Measurements from ENCODE around the gene EHF. TPM values are rescaled to one million over a fixed set of nuclear protein-coding genes. Genes with fewer than 3 reads are reported as not detected.

The EHF gene
- total RNA-seq, 1 experiment from 2014 or later: 37.0 TPM

- Histone ChIP-seq H2AFZ (ENCODE audit: low read length) (no peak overlapping the region), H3K27ac (ENCODE audit: low read length) (peak overlapping the region; percentile 99), H3K36me3 (ENCODE audit: low read depth, low read length) (peaks cover 38% of the 10 kb centered on the region), H3K9me2 (replicated peaks; ENCODE audit: low read length) (no peaks in the 10 kb centered on the region), H3K4me1 (ENCODE audit: insufficient read depth, low read length) (peaks cover 51% of the 10 kb centered on the region), H3K9ac (ENCODE audit: low read length) (no peak overlapping the region), H3K79me2 (ENCODE audit: low read length) (no peaks in the 10 kb centered on the region), H4K20me1 (ENCODE audit: low read length) (no peaks in the 10 kb centered on the region), H3K4me2 (ENCODE audit: low read length) (peak overlapping the region; percentile 61; the same call in 1 of the 2 replicates), H3F3A (ENCODE audit: low read length, unreplicated experiment) (peaks cover 22% of the 10 kb centered on the region), H3K9me3 (ENCODE audit: low read length) (no peaks in the 10 kb centered on the region), H3K27me3 (ENCODE audit: low read length) (no peaks in the 10 kb centered on the region), H3K4me3 (ENCODE audit: low read length) (no peak overlapping the region)
- DNase-seq (peak; percentile 21), ATAC-seq (no peak)
- ChIA-PET POLR2A (ENCODE audit: unreplicated experiment) (interaction anchor here (0.6 kb wide), 1 partner anchor 66 kb away, joined by 5 read pairs; no protein-coding TSS in a partner anchor), CTCF (no interaction called here)
- intact Hi-C loops (cut with micrococcal nuclease): loop anchor here (5.0 kb wide), 1 partner anchor 156 kb away; no protein-coding TSS in a partner anchor
- BruUV-seq (replicated peaks): no TSS peak
- TF ChIP-seq EZH2phosphoT487 (IDR thresholded peaks at IDR 0.05; ENCODE audit: borderline replicate concordance, low read length) (no peak), CTCF (conservative IDR thresholded peaks at IDR 0.05; ENCODE audit: low read depth, low read length) (no peak), EZH2 (IDR thresholded peaks at IDR 0.05; ENCODE audit: low read length, unreplicated experiment) (no peak)
These were observed 30.7 kb downstream of the EHF start for GRCh38 chr11:34651551-34651950.

GRCh38 chr11:34652191-34652973 is 31.5 kb downstream of the EHF start:
- ChIA-PET CTCF (interaction anchor here (0.6 to 0.7 kb wide), 2 partner anchors 16 to 105 kb away, joined by 3 to 5 read pairs; no protein-coding TSS in a partner anchor), POLR2A (ENCODE audit: unreplicated experiment) (interaction anchor here (0.6 kb wide), 1 partner anchor 66 kb away, joined by 5 read pairs; no protein-coding TSS in a partner anchor)
- H3K9me3 ChIP-seq (ENCODE audit: low read length): no peaks in the 10 kb centered on the region
- H2AFZ ChIP-seq (ENCODE audit: low read length): no peak overlapping the region
- peak overlapping the region; percentile 99 for H3K27ac ChIP-seq (ENCODE audit: low read length)
- ATAC-seq (peak; percentile 2; the same call in 1 of the 2 replicates), DNase-seq (peak; percentile 59)
- no peaks in the 10 kb centered on the region for H3K9me2 ChIP-seq (replicated peaks; ENCODE audit: low read length)
- no peaks in the 10 kb centered on the region for H3K27me3 ChIP-seq (ENCODE audit: low read length)
- peak overlapping the region; percentile 74 for H3K9ac ChIP-seq (ENCODE audit: low read length)
- H3K4me3 ChIP-seq (ENCODE audit: low read length): no peak overlapping the region
- intact Hi-C loops (cut with micrococcal nuclease): loop anchor here (5.0 kb wide), 1 partner anchor 155 kb away; no protein-coding TSS in a partner anchor
- TF ChIP-seq CTCF (conservative IDR thresholded peaks at IDR 0.05; ENCODE audit: low read depth, low read length): no peak
- TF ChIP-seq EZH2 (IDR thresholded peaks at IDR 0.05; ENCODE audit: low read length, unreplicated experiment): no peak
- TF ChIP-seq EZH2phosphoT487 (IDR thresholded peaks at IDR 0.05; ENCODE audit: borderline replicate concordance, low read length): no peak
- no TSS peak for BruUV-seq (replicated peaks)
- peak overlapping the region; percentile 61 for H3K4me2 ChIP-seq (ENCODE audit: low read length)
- peaks cover 44% of the 10 kb centered on the region for H3K36me3 ChIP-seq (ENCODE audit: low read depth, low read length)
- H3K79me2 ChIP-seq (ENCODE audit: low read length): no peaks in the 10 kb centered on the region
- peaks cover 22% of the 10 kb centered on the region for H3F3A ChIP-seq (ENCODE audit: low read length, unreplicated experiment)
- no peaks in the 10 kb centered on the region for H4K20me1 ChIP-seq (ENCODE audit: low read length)
- peaks cover 52% of the 10 kb centered on the region for H3K4me1 ChIP-seq (ENCODE audit: insufficient read depth, low read length)
